ENCODE results near the gene STAMBP. TPM values are rescaled to one million over a fixed set of nuclear protein-coding genes. Genes with fewer than 3 reads are reported as not detected.

The STAMBP gene
- total and polyA plus RNA-seq, 12 donors: 15.7 to 44.8 (median 27.4) TPM

DNA sequence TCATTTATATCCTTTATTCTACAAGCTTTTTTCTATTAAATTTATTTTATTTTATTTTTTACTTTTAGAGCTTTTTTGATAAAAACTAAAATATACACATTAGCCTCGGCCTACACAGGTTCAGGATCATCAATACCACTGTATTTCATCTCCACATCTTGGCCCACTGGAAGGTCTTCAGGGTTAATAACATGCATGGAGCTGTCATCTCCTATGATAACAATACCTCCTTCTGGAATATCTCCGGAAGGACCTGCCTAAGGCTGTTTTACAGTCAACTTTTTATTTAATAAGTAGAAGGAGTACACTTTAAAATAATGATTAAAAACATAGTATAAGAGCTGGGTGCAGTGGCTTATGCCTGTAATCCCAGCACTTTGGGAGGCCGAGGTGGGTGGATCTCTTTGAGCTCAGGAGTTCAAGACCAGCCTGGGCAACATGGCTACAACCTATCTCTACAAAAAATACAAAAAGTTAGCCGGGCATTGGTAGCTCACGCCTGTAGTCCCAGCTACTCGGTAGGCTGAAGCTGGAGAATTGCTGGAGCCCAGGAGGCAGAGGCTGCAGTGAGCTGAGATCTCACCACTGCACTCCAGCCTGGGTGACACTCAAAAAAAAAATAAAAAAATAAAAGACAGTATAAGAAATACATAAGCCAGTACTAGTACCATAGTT lies 82.2 kb downstream of the STAMBP start:
- Histone ChIP-seq H3K27me3 (peaks cover 3% of the 10 kb centered on the region), H3K4me3 (no peak overlapping the region), H3K4me1 (replicated peaks in 1 of 2) (no peaks in the 10 kb centered on the region), H3K9me3 (replicated peaks in 1 of 3) (no peaks in the 10 kb centered on the region), H3K36me3 (replicated peaks in 1 of 2) (no peaks in the 10 kb centered on the region), H3K27ac (no peak overlapping the region)
- intact Hi-C loops (cut with DNase I): no loop called here
- no peak for DNase-seq
- TF ChIP-seq, protein P1, sequence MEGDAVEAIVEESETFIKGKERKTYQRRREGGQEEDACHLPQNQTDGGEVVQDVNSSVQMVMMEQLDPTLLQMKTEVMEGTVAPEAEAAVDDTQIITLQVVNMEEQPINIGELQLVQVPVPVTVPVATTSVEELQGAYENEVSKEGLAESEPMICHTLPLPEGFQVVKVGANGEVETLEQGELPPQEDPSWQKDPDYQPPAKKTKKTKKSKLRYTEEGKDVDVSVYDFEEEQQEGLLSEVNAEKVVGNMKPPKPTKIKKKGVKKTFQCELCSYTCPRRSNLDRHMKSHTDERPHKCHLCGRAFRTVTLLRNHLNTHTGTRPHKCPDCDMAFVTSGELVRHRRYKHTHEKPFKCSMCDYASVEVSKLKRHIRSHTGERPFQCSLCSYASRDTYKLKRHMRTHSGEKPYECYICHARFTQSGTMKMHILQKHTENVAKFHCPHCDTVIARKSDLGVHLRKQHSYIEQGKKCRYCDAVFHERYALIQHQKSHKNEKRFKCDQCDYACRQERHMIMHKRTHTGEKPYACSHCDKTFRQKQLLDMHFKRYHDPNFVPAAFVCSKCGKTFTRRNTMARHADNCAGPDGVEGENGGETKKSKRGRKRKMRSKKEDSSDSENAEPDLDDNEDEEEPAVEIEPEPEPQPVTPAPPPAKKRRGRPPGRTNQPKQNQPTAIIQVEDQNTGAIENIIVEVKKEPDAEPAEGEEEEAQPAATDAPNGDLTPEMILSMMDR (IDR thresholded peaks at IDR 0.05): no peak
- TF ChIP-seq POLR2A (IDR thresholded peaks at IDR 0.05): no peak
- 69 to 78% (median 76%) methylated on average over 6 of the region's 6 CpGs for WGBS, 4 donors

GRCh38 chr2:73911548-73912208 lies 82.9 kb downstream of the STAMBP start:
- 77 to 85% (median 79%) methylated on average over 8 of the region's 8 CpGs for WGBS, 4 donors
- Histone ChIP-seq H3K4me3 (no peak overlapping the region), H3K27ac (no peak overlapping the region), H3K27me3 (peaks cover 3% of the 10 kb centered on the region), H3K4me1 (replicated peaks in 1 of 2) (no peaks in the 10 kb centered on the region), H3K36me3 (replicated peaks in 1 of 2) (no peaks in the 10 kb centered on the region), H3K9me3 (replicated peaks in 1 of 3) (no peaks in the 10 kb centered on the region)
- intact Hi-C loops (cut with DNase I): no loop called here
- TF ChIP-seq, protein P1 (IDR thresholded peaks at IDR 0.05): no peak
- TF ChIP-seq POLR2A (IDR thresholded peaks at IDR 0.05): no peak
- no peak for DNase-seq

DNA sequence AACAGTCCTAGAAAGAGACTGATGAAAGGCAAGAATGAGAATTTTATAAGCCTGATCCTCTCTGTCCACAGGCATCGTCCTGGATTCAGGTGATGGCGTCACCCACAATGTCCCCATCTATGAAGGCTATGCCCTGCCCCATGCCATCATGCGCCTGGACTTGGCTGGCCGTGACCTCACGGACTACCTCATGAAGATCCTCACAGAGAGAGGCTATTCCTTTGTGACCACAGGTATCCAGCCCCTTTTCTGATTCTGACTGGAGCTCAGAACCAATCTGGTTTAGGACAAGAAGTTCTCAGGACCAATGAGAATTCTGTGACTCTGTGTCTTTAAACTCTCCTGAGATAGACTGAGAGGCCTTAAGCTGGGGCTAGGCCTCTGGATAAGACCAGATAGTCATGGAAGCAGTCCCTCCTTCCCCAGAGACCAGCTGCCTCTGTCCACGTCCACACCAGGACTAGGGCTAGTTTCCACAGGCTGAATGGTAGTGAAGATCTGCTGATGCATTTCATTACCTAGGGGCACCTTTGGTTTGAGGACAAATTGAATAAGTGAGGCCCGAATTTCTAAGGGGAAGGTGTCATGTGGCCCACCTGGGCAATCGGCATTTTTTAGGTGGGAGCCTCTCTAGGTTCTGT lies 84.8 kb downstream of the STAMBP start:
- intact Hi-C loops (cut with DNase I): no loop called here
- DNase-seq: no peak
- Histone ChIP-seq H3K36me3 (replicated peaks in 1 of 2) (no peaks in the 10 kb centered on the region), H3K9me3 (replicated peaks in 1 of 3) (no peaks in the 10 kb centered on the region), H3K4me1 (replicated peaks in 1 of 2) (no peaks in the 10 kb centered on the region), H3K27ac (no peak overlapping the region), H3K27me3 (peaks cover 3% of the 10 kb centered on the region), H3K4me3 (no peak overlapping the region)
- 87 to 91% (median 89%) methylated on average over 7 to 8 of the region's 8 CpGs for WGBS, 4 donors
- TF ChIP-seq, protein P1 (IDR thresholded peaks at IDR 0.05): no peak
- TF ChIP-seq POLR2A (IDR thresholded peaks at IDR 0.05): no peak

DNA sequence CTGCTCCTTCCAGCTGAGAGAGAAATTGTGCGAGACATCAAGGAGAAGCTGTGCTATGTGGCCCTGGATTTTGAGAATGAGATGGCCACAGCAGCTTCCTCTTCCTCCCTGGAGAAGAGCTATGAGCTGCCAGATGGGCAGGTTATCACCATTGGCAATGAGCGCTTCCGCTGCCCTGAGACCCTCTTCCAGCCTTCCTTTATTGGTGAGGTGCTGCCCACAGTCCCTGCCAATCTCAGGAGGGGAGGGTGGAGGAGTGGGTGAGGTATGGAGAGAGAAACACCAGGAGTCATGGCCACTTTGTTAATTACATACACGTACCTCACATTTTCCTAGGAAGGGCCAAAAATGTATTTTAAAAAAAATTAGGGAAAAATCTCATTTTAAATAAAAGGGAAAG lies 85.9 kb downstream of the STAMBP start:
- intact Hi-C loops (cut with DNase I): no loop called here

More for the DNA sequence above, 85.9 kb downstream of the STAMBP start:
- no peak for DNase-seq
- peaks cover 7% of the 10 kb centered on the region for H3K27me3 ChIP-seq
- H3K4me1 ChIP-seq (replicated peaks in 1 of 2): no peaks in the 10 kb centered on the region
- H3K27ac ChIP-seq: no peak overlapping the region
- 78 to 87% (median 85%) methylated on average over 4 of the region's 4 CpGs for WGBS, 4 donors
- no peaks in the 10 kb centered on the region for H3K36me3 ChIP-seq (replicated peaks in 1 of 2)
- TF ChIP-seq, protein P1 (IDR thresholded peaks at IDR 0.05): no peak
- TF ChIP-seq POLR2A (IDR thresholded peaks at IDR 0.05): no peak
- no peak overlapping the region for H3K4me3 ChIP-seq
- H3K9me3 ChIP-seq (replicated peaks in 1 of 3): no peaks in the 10 kb centered on the region
